Psoas muscle (tissue), 8 donors: ENCODE results near the gene RELA. TPM values are rescaled to one million over a fixed set of nuclear protein-coding genes. Genes with fewer than 3 reads are reported as not detected.

Experiments used
- ATAC-seq, 4 donors: fragments of 200-7000 bp; cut with Tn5 transposase; one replicate each; pipeline ENCODE4 v1.9.1; 2020; ENCODE audit warnings: moderate library complexity in 3 of 4, mild to moderate bottlenecking in 2 of 4
- DNase-seq, 2 donors: peaks; one replicate each; pipeline ENCODE4 v3.0.0-alpha.2; 2020
- H3K27ac ChIP-seq: fragments of 200-600 bp; one replicate; pipeline ENCODE4 v1.8.0; 2022
- H3K27me3 ChIP-seq, 3 donors: fragments of 200-600 bp in 1 of 3; one replicate each; pipeline versions ENCODE4 v1.6.1 to v1.8.0; 2013 to 2022; ENCODE audit warnings: low read length in 2 of 3, mild to moderate bottlenecking in 2 of 3, moderate library complexity in 1 of 3; ENCODE audit not compliant: insufficient read depth in 3 of 3
- H3K36me3 ChIP-seq, 2 donors: fragments of 200-600 bp in 1 of 2; one replicate each; pipeline versions ENCODE4 v1.6.1 to v1.8.0; 2013 to 2022; ENCODE audit warnings: low read depth in 1 of 2, mild to moderate bottlenecking in 1 of 2, moderate library complexity in 1 of 2; ENCODE audit not compliant: insufficient read depth in 1 of 2
- H3K4me1 ChIP-seq: fragments of 200-600 bp; one replicate; pipeline ENCODE4 v1.8.0; 2022
- H3K4me3 ChIP-seq: fragments of 200-600 bp; one replicate; pipeline ENCODE4 v1.8.0; 2022; ENCODE audit warnings: mild to moderate bottlenecking
- H3K9me3 ChIP-seq: fragments of 200-600 bp; one replicate; pipeline ENCODE4 v1.8.0; 2022
- CTCF ChIP-seq: fragments of 200-600 bp; IDR thresholded peaks from one replicate; pipeline ENCODE4 v1.8.0; 2022; ENCODE audit warnings: antibody characterized with exemption
- WGBS, 3 donors: extraction: QIAGEN DNeasy Blood & Tissue Kit; methylation state at CpG; one replicate each; pipeline versions ENCODE4 v1.1.6 to v1.1.7; 2013; 5-methylcytosine and 5-hydroxymethylcytosine counted together
- intact Hi-C, 2 donors: fragments of 100-400 bp; cut with DNase I; formaldehyde crosslinking; loops; one replicate each; pipeline versions ENCODE4 v1.11.0 to v1.14.2; 2022
- polyA plus RNA-seq, 3 donors: library from polyadenylated mRNA; stranded (reverse); fragments of 200-250 nt; gene quantifications; one replicate each; pipeline ENCODE4 v1.2.3, GENCODE V29; 2013
- total RNA-seq, 4 donors: library from RNA; stranded (reverse); fragmentation: NEBNext Ultra II Directional in 2 of 4; extraction: Animal tissue kit (Norgen Biotek cat#: 25700) in 2 of 4; gene quantifications; one replicate each; pipeline versions ENCODE4 v1.2.1 to v1.2.4, GENCODE V29; 2021 to 2023
- donor health status: healthy with polysubstance abuse.
- donor health status: DM: no; HTN: no; CAD: no; lungs with moderate emphysema.
- donor health status: Bipolar disorder and iron deficiency.
- donor health status: healthy.
- donor health status: DM: yes; HTN: yes; CAD: no.
- donor health status: DM: no; HTN: no; CAD: no.
- donor health status: DM: no; HTN: no; CAD: no.
- donor health status: DM: yes; HTN: yes; CAD: no.

The RELA gene
- total and polyA plus RNA-seq, 7 donors = 42.1 to 72.6 (median 64.0) TPM

- DNase-seq = no peak
- H3K36me3 ChIP-seq = peaks cover 0 to 43% of the 10 kb centered on the region in 2 donors
- H3K9me3 ChIP-seq = no peaks in the 10 kb centered on the region
- whole genome bisulfite sequencing, 3 donors = 43 to 49% (median 47%) methylated on average over 10 of the region's 10 CpGs
- intact Hi-C loops = no loop called here
- H3K4me1 ChIP-seq = no peaks in the 10 kb centered on the region
- ATAC-seq = no peak
- no peak overlapping the region for H3K27ac ChIP-seq
- H3K27me3 ChIP-seq = peaks cover 0 to 16% (median 0%) of the 10 kb centered on the region in 3 donors
- no peak overlapping the region for H3K4me3 ChIP-seq
- no peak for TF ChIP-seq CTCF
These were observed 17.0 kb downstream of the RELA start for GRCh38 chr11:65645710-65646109.

GRCh38 chr11:65644837-65645236, 17.9 kb downstream of the RELA start:
- no peak for DNase-seq
- no peak for ATAC-seq
- Histone ChIP-seq H3K27ac (no peak overlapping the region), H3K4me1 (no peaks in the 10 kb centered on the region), H3K36me3 (peaks cover 0 to 42% of the 10 kb centered on the region in 2 donors), H3K27me3 (peaks cover 0 to 16% (median 0%) of the 10 kb centered on the region in 3 donors), H3K9me3 (no peaks in the 10 kb centered on the region), H3K4me3 (no peak overlapping the region)
- intact Hi-C loops = no loop called here
- WGBS, 3 donors = 82 to 87% (median 84%) methylated on average over 11 of the region's 11 CpGs
- TF ChIP-seq CTCF = no peak

- DNase-seq (no peak), ATAC-seq (no peak)
- peaks cover 0 to 34% of the 10 kb centered on the region in 2 donors for H3K36me3 ChIP-seq
- 65 to 87% (median 79%) methylated on average over 6 of the region's 6 CpGs for WGBS, 3 donors
- TF ChIP-seq CTCF = no peak
- intact Hi-C loops = no loop called here
- H3K9me3 ChIP-seq = no peaks in the 10 kb centered on the region
- peaks cover 0 to 16% (median 0%) of the 10 kb centered on the region in 3 donors for H3K27me3 ChIP-seq
- no peaks in the 10 kb centered on the region for H3K4me1 ChIP-seq
- no peak overlapping the region for H3K27ac ChIP-seq
- H3K4me3 ChIP-seq = no peak overlapping the region
These were observed 18.7 kb downstream of the RELA start for GRCh38 chr11:65643971-65644370.

GRCh38 chr11:65642014-65642671, 20.6 kb downstream of the RELA start:
- H3K27ac ChIP-seq = no peak overlapping the region
- peaks cover 0 to 8% (median 0%) of the 10 kb centered on the region in 3 donors for H3K27me3 ChIP-seq
- intact Hi-C loops = no loop called here
- WGBS, 3 donors = 57 to 60% (median 58%) methylated on average over 44 to 49 of the region's 49 CpGs
- peaks cover 0 to 24% of the 10 kb centered on the region in 2 donors for H3K36me3 ChIP-seq
- no peaks in the 10 kb centered on the region for H3K9me3 ChIP-seq
- ATAC-seq (no peak), DNase-seq (no peak)
- peaks cover 6% of the 10 kb centered on the region for H3K4me1 ChIP-seq
- H3K4me3 ChIP-seq = no peak overlapping the region
- no peak for TF ChIP-seq CTCF
